NK-92 (cell line): ENCODE results near the gene PSMG3.

ENCODE experiments used
- DNase-seq: peaks from one replicate; lab custom pipeline; 2025; ENCODE audit not compliant: unreplicated experiment; lab: John Stamatoyannopoulos, UW

The PSMG3 gene

GRCh38 chr7:1580422-1581030 is 10.7 kb upstream of the PSMG3 start:
- DNase-seq: no peak

GRCh38 chr7:1579481-1580421 is 9.9 kb upstream of the PSMG3 start:
- no peak for DNase-seq

GRCh38 chr7:1578513-1578912 is 8.7 kb upstream of the PSMG3 start:
- DNase-seq: no peak

- DNase-seq: no peak
These were observed 6.9 kb upstream of the PSMG3 start for GRCh38 chr7:1576521-1577253.

- DNase-seq: no peak
These were observed 6.0 kb upstream of the PSMG3 start for GRCh38 chr7:1575809-1576208.

GRCh38 chr7:1572111-1572822 is 2.4 kb upstream of the PSMG3 start:
- no peak for DNase-seq

GRCh38 chr7:1569440-1569832 is 396 bp downstream of the PSMG3 start:
- no peak for DNase-seq

GRCh38 chr7:1569016-1569415 is 816 bp downstream of the PSMG3 start:
- DNase-seq: no peak

- DNase-seq: no peak
These were observed 1.8 kb downstream of the PSMG3 start for GRCh38 chr7:1567896-1568510.

- no peak for DNase-seq
These were observed 2.6 kb downstream of the PSMG3 start for GRCh38 chr7:1567049-1567771.

GRCh38 chr7:1566687-1567048 is 3.2 kb downstream of the PSMG3 start:
- no peak for DNase-seq

- no peak for DNase-seq
These were observed 5.2 kb downstream of the PSMG3 start for GRCh38 chr7:1564603-1565022.

- DNase-seq: no peak
These were observed 5.7 kb downstream of the PSMG3 start for GRCh38 chr7:1563981-1564602.

- DNase-seq: no peak
These were observed 7.2 kb downstream of the PSMG3 start for GRCh38 chr7:1562597-1563051.

GRCh38 chr7:1562116-1562515 is 7.7 kb downstream of the PSMG3 start:
- DNase-seq: no peak

- DNase-seq: no peak
These were observed 8.5 kb downstream of the PSMG3 start for GRCh38 chr7:1561036-1561940.

- DNase-seq: no peak
These were observed 9.2 kb downstream of the PSMG3 start for GRCh38 chr7:1560620-1561031.
